HG03469 (cell line): ENCODE measurements around the gene LCE2D.
"Not testable (repeated sequence)": the region's sequence is repeated elsewhere in the genome, so short reads cannot be mapped to it uniquely, and the experiment has no call there.

ENCODE experiments used
- ATAC-seq: cut with Tn5 transposase; IDR thresholded peaks from one replicate; pipeline ENCODE4 v1.9.1; 2021; ENCODE audit warnings: mild to moderate bottlenecking, moderate library complexity, moderate number of reproducible peaks; ENCODE audit not compliant: unreplicated experiment

Gene LCE2D, protein sequence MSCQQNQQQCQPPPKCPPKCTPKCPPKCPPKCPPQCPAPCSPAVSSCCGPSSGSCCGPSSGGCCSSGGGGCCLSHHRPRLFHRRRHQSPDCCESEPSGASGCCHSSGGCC

DNA sequence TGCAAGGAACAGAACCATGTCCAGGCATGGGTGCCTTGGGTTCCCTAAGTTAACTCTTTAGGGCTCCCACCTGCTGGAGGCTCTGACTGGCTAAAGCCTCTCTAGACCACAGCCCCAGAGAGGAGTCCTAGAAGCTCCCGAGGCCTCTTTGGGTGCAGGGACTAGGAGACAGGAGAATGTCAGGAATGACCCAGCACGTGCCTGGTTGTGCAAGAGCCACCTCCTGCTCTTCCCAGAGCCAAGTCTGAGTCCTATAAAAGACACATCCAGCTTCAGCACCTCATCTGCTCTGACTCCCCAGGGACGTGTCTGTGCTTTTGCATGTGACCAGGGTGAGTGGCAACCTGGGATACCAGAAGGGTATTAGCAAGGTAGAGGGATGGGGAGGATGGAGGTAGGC, at the start of gene LCE2D:
LCE2D (plus strand) TSS at position 283 of the 400 bp plus-strand sequence. CDS start 726 bp downstream, outside the sequence.
- ATAC-seq: no peak

- ATAC-seq: no peak
Observed at GRCh38 chr1:152613511-152613910, 49.7 kb upstream of the LCE2D start, which contains the start of gene LCE3B. TSS of gene LCE3B (plus strand) at chr1:152613811. CDS start at chr1:152613811, 0 bp downstream.

- no peak for ATAC-seq
Observed at GRCh38 chr1:152621993-152622392, 41.2 kb upstream of the LCE2D start.

DNA sequence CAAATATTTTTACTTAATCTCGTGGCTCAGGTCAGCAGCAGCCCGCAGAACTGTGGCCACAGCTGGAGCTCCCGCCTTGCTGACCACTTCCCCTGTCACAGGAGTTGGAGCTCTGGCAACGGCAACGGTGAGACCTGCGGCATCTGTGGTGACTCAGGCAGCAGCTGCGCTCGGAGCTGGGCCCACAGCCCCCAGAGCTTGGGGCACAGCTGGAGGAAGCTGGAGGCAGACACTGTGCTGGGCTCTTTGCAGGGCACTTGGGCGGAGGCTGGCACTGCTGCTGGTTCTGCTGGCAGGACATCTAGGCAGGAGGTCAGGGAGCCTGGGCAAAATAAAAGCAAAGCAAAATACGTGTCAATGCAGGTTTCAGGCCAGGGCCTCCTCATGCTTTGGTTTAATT, 40.4 kb upstream of the LCE2D start, which contains the start of gene LCE3A:
LCE3A (minus strand) TSS at position 301 of the 400 bp plus-strand sequence; CDS start at position 301, 0 bp downstream.
- no peak for ATAC-seq

GRCh38 chr1:152623203-152623844, 39.9 kb upstream of the LCE2D start:
- no peak for ATAC-seq

GRCh38 chr1:152626744-152627143, 36.4 kb upstream of the LCE2D start:
- ATAC-seq: no peak

DNA sequence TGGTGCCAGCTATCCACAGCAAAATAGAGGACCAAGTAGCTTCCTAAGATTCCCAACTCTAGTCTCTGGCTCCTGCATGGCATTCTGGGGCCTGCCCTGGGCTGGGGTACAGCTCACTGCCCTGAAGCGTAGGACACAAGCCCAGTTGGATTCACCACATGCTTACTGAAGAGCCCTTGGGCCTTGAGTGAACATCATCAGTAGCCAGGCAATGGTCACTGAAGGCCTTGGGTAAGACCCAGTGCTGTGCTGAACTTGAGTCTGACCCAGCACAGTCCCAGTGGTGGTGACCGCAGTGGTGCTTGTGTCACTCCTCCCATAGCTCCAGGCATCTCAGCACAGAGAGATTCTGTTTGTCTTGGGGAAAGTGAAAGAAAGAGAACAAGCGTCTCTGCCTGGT, 32.6 kb upstream of the LCE2D start:
- no peak for ATAC-seq

DNA sequence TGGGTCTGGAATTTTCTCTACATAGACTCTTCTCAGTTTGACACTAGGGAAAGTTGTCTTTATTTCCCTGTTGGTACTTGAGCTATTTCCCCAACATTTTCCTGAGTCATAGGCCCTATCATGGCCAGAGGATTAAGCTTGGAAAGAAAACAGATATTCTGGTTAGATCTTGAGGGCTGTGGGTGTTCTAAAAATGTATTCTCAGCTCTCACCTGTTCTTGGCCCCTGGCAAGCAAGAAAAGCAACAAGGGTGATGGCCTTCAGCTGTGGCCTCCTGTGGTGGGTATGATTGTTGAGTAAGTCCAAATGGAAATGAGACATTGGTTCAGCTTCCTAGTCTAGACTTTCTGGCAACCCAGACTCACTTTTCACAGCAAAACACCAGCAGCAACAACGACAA, 22.8 kb upstream of the LCE2D start:
- ATAC-seq: no peak

GRCh38 chr1:152643945-152644344, 19.2 kb upstream of the LCE2D start:
- no peak for ATAC-seq

DNA sequence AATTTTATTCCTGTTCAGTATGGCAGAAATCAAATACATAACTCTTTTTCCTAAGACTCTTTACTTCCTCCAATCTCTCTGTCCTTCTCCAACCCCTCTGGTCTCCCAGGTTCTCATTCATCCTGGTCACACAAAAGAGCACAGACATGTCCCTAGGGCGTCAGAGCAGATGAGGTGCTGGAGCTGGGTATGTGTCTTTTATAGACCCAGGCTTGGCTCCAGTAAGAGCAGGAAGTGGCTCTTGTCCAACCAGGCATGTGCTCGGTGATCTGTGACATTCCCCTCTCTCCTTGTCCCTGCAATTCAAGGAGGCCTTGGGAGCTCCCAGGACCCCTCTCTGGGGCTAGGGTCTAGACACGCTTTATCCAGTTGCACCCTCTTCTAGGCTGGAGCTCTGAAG, 18.0 kb upstream of the LCE2D start:
- ATAC-seq: no peak

DNA sequence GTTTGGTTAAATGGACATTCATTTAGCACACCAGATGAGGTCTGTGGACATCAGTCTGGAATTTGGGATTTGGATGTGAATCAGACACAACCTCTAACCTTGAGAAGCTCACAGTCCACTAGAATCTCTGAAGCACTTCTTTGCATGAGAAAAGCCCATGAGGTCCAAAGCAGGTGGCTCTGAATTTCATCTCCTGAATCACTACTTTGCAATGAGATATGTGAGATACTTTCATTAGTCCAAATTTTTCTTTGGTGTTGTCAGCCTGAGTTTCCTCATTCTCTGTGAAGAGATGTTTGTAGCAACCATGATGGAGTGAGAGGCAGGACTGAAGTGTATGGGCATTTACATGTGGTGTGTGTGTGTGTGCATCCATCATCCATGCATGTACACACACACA, 16.5 kb upstream of the LCE2D start:
- ATAC-seq: no peak

DNA sequence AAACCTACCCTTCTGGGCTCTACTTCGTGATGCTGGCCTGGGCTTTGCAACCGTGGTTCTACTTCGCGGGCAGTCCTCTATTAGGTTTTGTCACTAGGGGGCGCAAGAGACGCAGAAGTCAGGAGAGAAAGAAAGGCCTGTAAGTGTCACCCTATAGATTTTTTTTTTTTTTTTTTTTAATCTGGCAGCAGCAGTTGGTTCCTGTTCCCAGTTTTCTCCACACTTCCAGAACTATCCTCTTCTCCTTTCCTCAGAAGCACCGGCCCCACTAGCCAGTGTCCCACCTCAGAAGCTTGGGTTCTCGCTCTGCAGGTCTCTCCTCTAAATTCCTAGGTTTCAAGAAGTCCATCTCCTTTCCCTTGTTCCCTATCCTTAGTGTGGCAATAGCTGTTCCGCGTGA, 9.1 kb upstream of the LCE2D start:
- no peak for ATAC-seq

DNA sequence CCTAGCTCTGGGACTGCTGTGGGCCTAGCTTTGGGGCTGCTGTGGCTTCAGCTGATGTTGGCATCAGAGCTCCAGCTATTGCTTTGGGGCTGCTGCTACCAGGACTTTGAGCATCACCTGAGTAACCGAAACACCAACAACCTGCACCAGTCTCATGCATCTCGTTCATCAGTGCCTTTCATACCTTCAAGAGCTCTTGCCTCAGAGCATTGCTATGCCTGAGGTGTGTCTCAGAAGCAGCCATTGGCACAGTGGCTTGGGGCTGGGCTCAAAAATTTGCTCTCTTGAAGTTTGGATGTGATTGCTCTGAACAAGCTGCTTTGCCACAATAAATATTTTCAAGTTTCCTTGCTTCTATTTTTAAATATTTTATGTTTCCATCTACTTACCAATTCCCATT, 6.7 kb upstream of the LCE2D start:
- no peak for ATAC-seq

- no peak for ATAC-seq
Observed at GRCh38 chr1:152657677-152658076, 5.5 kb upstream of the LCE2D start.

- no peak for ATAC-seq
Observed at GRCh38 chr1:152658649-152659048, 4.5 kb upstream of the LCE2D start.

GRCh38 chr1:152666171-152666570, 3.0 kb downstream of the LCE2D start:
- not testable (repeated sequence) for ATAC-seq

DNA sequence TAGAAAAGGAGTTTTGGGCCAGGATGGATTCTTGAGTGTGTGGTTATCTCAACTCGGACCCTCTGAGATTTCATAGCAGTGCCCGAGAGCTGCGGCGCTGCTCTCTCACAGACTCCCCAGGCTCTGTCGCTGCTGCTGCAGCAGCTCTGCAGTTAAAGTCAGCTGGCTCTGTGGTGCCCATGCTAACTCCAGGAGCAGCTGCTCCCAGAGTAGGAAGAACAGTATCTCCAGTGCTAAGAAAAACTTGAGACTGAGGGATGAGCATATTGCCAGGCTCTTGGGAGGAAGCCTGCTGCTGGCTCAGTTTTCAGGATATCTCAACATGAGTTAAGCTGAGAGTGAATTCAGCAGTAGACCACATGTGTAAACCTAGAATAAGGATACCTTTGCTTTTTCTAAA, 4.5 kb downstream of the LCE2D start:
- ATAC-seq: no peak

GRCh38 chr1:152673016-152673415, 9.8 kb downstream of the LCE2D start:
- ATAC-seq: no peak

DNA sequence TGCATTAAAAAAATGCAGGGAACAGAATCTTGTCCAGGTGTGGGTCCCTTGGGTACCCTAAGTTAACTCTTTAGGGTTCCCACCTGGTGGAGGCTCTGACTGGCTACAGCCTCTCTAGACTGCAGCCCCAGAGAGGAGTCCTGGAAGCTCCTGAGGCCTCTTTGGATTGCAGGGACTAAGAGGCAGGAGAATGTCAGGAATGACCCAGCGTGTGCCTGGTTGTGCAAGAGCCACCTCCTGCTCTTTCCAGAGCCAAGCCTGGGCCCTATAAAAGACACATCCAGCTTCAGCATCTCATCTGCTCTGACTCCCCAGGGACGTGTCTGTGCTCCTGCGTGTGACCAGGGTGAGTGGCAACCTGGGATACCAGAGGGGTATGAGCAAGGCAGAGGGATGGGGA, 11.8 kb downstream of the LCE2D start, which contains the start of gene LCE2C:
LCE2C (plus strand) TSS at position 297 of the 400 bp plus-strand sequence. CDS start 737 bp downstream, outside the sequence.
- not testable (repeated sequence) for ATAC-seq

GRCh38 chr1:152679459-152679858, 16.3 kb downstream of the LCE2D start:
- ATAC-seq: no peak

GRCh38 chr1:152681616-152682015, 18.4 kb downstream of the LCE2D start:
- ATAC-seq: no peak

- ATAC-seq: no peak
Observed at GRCh38 chr1:152683846-152684245, 20.7 kb downstream of the LCE2D start.

GRCh38 chr1:152685823-152686222, 22.6 kb downstream of the LCE2D start, which contains the start of gene LCE2B:
TSS of gene LCE2B (plus strand) at chr1:152686123. CDS start at chr1:152686844, 721 bp downstream.
- not testable (repeated sequence) for ATAC-seq
